GM18507 (cell line): ENCODE results near the gene CAMKK2.
A peak's percentile ranks its signal among the peaks of the same experiment; 100 is the strongest.
"Not testable (repeated sequence)": the region's sequence is repeated elsewhere in the genome, so short reads cannot be mapped to it uniquely, and the experiment has no call there.

ENCODE experiments used
- DNase-seq: peaks from one replicate; pipeline ENCODE4 v3.0.0; 2011; ENCODE audit warnings: low read depth; ENCODE audit not compliant: insufficient read length; ENCODE audit errors: extremely low spot score
- FAIRE-seq: peaks from 2 replicates; lab custom pipeline; 2011; peaks lifted over from hg19 to GRCh38; lab: Jason Lieb, UNC

The CAMKK2 gene

DNA sequence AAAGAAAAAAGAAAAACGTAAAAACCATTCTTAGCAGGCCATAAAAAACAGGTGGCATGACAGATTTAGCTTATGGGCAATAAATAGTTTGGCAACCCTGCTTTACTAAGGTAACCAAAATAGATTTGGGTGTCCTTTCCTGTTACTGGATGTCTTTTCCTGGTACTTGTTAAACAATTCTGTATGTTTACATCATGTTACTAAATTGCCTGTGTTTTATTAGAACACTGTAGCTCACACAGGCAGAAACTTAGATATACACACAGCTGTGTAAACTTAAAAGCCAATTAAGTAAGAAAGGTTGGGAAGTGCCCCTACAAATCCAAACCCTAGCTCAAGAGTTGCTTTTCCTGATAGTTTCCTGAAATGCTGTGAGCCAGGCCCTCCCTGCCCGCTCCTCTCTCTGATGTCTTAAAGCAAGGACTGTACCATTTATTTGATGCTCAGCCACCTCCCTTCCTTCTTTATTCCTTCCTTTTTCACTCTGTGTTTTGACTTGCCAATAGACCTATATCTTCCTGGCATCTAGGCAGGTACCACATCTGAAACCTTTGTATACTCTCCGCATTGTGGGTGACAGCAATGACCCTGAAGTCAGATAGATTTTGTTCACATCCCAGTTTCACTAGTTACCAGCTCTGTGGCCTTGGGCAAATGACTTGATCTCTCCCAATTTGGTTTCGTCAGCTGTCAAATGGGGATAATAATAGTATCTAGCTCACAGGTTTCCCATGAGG is 3.7 kb upstream of the CAMKK2 start:
- no peak for FAIRE-seq
- DNase-seq = no peak

DNA sequence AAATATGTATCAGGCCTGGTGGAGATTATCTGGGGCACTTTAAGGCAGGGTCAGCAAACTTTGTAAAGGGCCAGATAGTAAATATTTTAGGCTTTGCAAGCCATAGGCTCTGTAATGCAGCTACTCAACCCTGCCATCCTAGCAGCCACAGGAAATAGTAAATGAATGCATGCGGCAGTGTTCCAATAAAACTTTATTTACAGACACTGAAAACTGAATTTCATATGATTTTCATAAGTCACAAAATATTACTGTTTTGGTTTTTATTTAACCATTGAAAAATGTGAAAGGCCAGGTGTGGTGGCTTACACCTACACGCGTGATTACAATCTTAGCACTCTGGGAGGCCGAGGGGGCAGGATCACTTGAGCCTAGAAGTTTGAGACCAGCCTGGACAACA is 3.2 kb upstream of the CAMKK2 start:
- no peak for DNase-seq

DNA sequence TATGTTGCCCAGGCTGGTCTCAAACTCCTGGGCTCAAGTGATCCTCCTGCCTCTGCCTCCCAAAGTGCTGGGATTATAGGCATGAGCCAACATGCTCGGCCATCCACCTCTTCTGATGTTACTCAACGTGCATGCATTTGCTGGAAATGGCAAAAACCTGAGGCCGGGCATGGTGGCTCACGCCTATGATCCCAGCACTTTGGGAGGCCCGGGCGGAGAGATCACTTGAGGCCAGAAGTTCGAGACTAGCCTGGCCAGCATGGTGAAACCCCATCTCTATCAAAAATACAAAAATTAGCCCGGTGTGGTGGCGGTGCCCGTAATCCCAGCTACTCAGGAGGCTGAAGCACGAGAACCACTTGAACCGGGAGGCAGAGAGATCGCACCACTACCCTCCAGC is 1.9 kb upstream of the CAMKK2 start:
- DNase-seq, FAIRE-seq: not testable (repeated sequence)

More for the DNA sequence above, 3.2 kb upstream of the CAMKK2 start:
- no peak for FAIRE-seq

DNA sequence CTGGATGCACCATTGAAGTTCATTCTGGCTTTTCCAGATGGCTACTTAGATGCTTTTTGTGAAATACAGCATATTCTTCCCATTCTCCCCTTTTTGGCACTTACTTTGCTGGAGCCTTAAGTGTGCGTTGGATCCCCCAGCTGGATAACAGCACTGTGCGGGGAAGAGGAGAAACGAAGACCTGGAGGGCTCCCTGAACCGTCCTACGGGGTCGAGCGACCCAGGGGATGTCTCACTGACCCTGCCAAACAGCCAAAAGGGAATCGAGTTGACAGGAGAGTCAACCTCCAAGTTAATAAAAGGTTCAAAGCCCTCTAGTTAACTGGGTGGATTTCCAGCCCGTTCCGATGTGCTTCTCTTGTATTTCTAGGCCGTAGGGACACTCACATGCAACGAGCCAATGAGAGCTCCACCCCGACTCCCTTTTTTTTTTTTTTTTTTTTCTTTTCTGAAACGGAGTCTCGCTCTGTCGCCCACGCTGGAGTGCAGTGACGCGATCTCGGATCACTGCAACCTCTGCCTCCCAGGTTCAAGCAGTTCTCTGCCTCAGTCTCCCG is 1.0 kb upstream of the CAMKK2 start:
- FAIRE-seq = no peak
- no peak for DNase-seq

DNA sequence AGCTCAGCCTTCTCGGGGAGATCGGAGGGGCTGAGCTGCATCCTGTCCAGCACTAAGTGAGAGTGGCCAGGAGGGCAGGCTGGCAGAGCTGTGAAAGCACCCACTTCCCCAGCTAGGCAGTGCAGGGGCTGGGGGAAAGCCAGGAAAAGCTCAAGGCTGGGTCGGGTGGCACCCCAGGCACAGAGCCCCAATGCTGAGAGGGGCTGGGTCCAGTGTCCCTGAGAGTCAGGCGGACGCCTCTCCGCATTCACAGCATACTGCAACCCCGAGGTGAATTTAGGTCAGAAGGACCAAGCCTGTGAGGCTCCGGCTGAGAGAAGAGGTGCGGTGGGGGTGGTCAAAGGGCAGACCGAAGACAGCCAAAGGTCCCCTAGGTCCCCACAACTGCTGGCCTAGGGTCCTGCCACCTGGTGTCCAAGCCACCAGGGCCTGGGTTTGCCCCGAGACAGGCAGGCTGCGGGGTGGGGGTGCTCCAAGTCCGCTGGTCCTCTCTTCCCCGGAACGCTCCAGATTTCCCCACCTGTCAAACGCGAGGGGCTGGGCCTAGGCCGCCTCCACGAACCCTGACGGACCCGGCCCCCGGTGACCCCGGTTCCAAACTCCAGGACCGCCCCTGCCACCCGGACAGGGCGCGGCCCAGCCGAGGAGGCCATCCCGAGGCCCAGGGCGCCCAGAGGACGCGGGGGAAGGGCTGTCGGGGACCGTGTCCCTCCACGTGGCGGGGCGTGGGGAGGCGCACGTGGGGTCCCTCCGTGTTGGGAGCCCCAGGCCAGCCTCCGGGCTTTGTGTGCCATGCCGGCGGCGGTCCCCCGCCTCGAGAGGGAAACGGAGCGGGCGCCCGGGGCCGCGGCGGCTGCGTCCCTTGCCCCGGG is 527 bp downstream of the CAMKK2 start:
- FAIRE-seq (no peak), DNase-seq (no peak)

DNA sequence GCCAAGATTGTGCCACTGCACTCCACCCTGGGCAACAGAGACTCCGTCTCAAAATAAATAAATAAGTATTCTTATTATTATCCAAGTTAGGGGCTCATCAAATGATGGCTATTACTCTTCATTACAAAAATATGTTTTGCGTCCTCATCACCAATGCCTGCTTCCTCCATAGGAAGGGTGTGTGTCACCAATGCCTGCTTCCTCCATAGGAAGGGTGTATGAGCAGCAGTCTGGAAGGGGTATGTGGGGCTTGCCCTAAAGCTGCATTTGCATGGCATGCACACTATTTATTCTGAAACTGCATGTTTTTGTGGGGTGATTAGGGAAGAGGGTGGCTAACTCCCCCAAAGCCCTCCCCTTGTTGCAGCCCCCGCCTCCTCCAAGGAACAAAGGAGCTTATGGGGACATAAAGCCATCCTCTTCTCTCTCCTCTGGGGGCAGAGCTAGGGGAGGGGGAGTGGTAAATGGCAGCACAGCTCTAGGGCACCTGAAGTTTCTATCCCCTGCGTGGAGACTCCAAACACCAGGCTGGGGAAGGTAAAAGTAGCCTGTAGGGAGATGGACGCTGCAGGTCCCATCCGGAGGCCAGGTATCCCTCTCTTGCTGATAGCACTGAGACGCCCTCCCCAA is 1.3 kb downstream of the CAMKK2 start:
- FAIRE-seq (peak; percentile 9), DNase-seq (no peak)

DNA sequence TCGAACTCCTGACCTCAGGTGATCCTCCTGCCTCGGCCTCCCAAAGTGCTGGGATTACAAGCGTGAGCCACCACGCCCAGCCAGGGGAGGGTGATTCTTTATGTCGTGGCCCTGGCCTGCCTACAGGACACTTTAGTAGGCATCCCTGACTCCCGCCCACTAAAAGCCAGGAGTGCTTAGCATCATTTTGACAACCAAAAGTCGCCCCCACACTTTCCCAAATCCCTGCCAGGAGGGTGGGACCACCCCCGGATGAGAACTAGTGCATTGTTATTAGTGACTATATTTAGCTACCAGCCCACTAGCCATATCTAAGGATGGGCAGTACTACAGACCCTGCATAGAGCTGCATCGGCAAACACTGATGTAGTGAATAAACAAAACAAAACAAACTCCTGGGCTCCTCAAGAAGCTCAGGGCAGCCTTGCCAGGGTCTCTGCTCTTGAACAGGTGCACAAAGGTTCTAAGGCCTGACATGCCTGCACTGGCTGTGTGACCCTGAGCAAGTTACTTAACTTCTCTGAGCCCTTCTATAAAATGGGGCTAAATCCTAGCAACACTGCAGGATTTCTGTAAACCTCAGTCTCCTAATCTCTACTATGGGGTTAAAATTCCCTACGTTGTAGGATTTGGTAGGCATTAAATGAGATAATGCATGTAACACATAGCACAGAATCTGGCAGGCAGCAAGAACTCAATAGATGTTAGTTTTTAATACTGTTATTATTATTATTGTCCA is 2.2 kb downstream of the CAMKK2 start:
- DNase-seq (no peak), FAIRE-seq (no peak)

DNA sequence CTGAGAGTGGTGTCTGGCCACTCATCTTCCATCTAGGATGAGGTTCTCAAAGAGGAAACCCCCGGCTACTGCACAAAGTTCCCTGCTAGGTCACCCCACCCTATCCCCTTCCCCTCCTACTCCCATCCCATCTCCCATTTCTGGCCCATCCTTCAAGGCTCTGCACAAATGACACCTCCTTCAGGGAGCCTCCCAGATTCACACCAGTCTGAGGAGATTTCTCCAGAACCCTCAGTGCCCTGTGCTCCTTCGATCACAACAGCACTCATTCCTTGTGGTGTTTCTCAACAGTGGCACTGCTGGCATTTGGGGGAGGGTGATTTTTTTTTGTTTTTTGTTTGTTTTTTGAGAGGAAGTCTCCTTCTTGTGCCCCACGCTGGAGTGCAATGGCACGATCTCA is 2.9 kb downstream of the CAMKK2 start:
- FAIRE-seq = no peak
- no peak for DNase-seq

DNA sequence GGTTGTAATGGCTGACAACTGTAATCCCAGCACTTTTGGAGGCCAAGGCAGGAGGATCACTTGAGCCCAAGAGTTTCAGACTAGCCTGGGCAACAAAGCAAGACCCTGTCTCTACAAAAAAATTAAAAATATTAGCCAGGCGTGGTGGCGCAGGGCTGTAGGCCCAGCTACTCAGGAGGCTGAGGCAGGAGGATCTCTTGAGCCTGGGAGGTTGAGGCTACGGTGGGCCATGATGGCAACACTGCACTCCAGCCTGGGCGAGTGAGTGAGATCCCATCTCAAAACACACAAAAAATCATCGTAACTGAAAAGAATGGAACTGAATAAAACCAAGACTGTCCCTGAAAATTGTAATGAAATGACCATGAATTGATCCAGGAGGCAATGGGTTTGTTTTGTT is 6.1 kb downstream of the CAMKK2 start:
- FAIRE-seq = no peak
- DNase-seq = no peak

DNA sequence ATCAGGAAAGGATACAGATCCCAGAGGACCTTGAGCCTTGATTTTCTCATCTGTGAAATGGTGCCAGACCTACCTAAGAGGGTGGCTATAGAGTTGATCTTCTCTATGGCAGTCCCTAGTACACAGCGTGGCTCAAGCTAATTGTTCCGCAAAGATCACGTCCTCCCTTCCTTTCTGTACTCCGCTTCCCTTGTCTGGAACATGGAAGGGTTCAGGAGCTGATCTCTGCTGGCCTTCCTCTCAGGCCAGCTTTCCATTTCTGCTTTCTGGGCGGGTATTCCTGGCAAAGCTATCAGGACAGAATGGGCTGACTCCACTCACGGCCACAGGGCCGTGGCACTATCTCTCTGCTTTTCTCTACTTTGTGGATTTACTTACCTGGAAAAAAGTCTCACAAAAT is 6.5 kb downstream of the CAMKK2 start:
- no peak for DNase-seq
- FAIRE-seq = no peak

DNA sequence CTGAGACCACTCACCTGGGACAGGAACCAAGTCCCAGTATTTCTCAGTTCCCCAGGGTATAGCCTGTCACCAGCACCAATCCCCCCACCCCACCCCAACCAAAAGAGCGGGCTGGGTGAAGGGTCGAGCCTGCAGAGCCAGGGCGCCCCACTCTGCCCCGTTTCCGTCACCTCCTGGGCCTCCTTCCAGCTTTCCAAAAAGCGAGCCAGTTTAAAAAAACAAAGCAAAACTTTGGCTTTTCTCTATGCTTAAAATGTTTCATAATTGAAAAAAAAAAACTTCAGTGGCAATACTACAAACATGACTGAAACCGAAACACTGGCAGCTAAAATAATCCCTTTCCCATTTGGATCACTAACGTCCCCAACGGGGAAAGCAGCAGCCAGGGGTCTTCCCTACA is 7.5 kb downstream of the CAMKK2 start:
- FAIRE-seq (no peak), DNase-seq (no peak)

DNA sequence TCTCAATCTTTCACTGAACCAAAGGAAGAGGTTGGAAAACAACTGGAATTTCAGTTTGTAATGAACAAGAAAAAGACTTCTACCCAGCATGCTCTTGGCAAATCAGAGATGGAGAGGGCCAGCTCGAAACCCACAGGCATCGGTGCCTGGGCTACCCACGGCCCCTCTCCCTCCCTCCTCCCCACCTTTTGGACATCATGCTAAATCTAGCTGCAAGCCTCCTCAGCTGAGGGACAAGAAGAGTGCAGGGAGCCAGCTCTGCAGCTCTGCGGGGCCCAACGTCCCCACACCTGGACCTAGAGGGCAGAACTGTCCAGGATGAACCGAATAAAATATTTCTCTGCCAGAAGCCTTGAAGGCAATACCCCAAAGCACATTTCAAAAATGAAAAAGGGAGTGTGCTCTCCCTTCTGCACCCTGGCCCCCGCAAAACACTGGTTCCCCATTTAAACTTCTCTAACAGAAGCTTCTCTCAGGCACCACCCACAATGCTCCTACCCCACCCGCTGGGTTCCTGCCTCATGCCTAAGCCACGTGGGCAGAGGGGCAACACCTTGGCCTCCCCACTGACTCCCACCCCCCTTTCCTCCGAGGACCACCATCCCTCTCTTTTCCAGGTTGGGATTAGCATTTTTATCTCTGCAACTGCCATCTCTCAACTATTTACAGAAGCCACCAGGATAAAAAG is 8.2 kb downstream of the CAMKK2 start:
- FAIRE-seq = no peak

DNA sequence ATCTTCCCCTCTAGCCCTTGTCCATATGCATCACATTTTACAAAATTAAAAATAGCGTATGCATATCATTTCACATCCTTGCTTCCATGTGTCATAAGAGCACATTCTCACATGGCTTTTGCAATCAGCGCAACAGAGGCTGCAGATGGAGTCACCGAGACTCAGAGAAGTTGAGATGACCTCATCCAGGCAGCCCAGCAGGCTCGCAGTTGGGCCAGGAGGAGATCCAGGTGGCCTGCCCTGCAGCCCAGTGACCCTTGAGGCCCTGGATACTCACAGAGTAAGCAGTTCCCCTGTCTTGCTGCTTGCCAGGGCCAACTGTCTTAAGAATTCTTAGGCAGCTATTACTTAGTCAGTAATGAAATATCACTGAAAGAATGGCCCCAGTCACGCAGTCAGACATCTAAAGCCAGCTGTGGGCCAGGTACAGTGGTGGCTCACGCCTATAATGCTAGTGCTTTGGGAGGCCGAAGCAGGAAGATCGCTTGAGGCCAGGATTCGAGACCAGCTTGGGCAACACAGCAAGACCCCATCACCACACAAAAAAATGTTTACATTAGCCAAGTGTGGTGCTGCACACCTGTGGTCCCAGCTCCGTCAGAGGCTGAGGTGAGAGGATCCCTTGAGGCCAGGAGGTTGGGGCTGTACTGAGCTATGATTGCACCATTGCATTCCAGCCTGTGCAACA is 9.1 kb downstream of the CAMKK2 start:
- no peak for DNase-seq
- FAIRE-seq = no peak

More for the DNA sequence above, 8.2 kb downstream of the CAMKK2 start:
- no peak for DNase-seq

DNA sequence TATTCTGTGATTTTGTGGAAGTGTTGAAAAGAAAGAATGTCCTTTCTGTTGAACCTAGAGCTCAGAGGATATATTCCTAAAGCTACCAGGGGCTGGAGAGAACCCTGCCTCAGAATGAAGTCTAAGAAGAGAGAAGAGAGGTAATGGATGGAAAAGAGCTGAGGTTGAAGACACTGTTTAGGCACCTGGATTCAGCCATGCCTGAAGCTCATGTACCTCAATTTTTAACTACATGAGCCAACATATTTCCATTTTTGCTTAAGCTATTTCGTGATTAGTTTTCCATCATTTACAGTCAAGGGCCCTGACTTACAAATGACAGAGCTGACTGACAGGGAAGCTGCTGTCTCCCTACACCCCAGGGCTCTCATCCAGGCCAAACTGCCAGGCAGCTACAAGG is 10.7 kb downstream of the CAMKK2 start:
- no peak for DNase-seq
- no peak for FAIRE-seq

DNA sequence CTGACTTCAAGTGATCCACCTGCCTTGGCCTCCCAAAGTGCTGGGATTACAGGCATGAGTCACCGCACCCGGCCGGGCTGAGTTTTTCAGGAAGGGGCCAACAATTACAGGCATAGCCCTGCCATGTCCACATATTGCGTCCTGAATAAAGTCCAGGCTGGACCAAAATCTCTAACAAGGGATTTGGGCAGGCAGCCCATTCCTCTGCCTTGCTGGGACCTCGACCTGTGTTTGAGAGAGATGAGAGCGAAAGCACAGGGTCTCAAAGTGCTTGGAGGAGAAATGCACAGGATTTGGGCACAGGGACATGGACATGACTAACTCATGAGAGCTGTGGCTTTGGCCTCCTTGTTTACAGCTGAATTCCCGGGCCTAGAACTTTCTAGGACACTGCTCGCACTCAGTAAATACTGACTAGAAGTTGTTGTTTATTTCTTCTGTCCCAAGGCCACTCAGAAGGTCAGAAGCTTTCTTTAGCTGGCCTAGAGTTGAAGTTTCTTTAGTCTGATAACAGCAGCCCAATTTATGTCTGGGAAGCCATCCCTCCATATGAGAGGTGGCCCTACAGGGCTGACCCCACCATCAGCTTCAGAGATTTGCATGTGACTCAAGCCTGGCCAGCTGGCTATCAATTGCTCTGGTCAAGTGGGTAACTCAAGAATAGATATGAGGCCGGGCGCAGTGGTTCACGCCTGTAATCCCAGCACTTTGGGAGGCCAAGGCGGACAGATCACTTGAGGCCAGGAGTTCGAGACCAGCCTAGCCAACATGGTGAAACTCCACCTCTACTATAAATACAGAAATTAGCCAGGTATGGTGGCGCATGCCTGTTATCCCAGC is 11.7 kb downstream of the CAMKK2 start:
- FAIRE-seq = no peak

DNA sequence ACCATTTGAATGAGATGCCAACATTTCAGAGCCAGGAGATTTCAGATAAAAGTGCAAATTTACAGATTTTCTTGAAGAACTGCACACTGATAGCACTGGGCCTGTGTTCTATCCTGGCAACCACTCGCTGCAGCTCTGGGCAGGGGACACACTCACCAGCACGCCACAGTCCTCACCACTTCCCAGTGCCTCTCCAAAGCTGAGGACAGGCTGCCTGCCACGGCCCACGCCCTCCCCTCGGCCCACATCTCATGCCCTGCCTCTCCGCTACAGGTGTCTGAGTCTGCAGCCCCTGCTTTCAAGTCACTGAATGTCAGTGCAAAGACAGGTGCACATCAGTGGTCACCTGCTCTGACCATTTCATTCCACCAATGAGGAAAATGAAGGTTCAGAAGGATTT is 12.7 kb downstream of the CAMKK2 start:
- DNase-seq (no peak), FAIRE-seq (no peak)

More for the DNA sequence above, 11.7 kb downstream of the CAMKK2 start:
- no peak for DNase-seq

DNA sequence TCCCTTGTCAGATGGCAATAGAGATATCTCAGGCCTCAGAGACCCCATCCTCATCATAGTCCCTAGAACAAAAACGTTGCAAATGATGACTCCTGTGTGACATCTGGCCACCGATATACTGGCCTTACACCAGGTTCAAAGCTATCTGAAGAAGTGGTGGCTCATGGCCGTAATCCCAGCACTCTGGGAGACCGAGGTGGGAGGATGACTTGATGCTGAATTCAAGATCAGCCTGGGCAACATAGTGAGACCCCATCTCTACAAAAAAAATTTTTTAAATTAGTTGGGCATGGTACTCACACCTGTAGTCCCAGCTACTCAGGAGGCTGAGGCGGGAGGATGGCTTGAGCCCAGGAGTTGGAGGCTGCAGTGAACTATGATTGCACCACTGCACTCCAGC is 13.1 kb downstream of the CAMKK2 start:
- DNase-seq (no peak), FAIRE-seq (no peak)
